ENCODE results near the gene IMP3. TPM values are rescaled to one million over a fixed set of nuclear protein-coding genes. Genes with fewer than 3 reads are reported as not detected.

The IMP3 gene
- total RNA-seq, 2 experiments from 2014 or later = 85.3 to 87.1 TPM

GRCh38 chr15:75677465-75678323 is 37.7 kb upstream of the IMP3 start:
- ATAC-seq (ENCODE audit: low read depth) (no peak), DNase-seq (no peak)
- H3K9me3 Mint-ChIP-seq = no peaks in the 10 kb centered on the region
- no peaks in the 10 kb centered on the region for H3K36me3 Mint-ChIP-seq
- no peak overlapping the region for H3K4me3 Mint-ChIP-seq
- no peaks in the 10 kb centered on the region for H3K4me1 Mint-ChIP-seq
- no peaks in the 10 kb centered on the region for H3K27me3 Mint-ChIP-seq
- H3K27ac Mint-ChIP-seq = no peak overlapping the region
- POLR2A ChIA-PET = no interaction called here

GRCh38 chr15:75676688-75677464 is 36.9 kb upstream of the IMP3 start:
- Mint-ChIP-seq H3K36me3 (no peaks in the 10 kb centered on the region), H3K27me3 (no peaks in the 10 kb centered on the region), H3K9me3 (no peaks in the 10 kb centered on the region), H3K27ac (no peak overlapping the region), H3K4me3 (no peak overlapping the region), H3K4me1 (no peaks in the 10 kb centered on the region)
- ATAC-seq (ENCODE audit: low read depth) (no peak), DNase-seq (no peak)
- POLR2A ChIA-PET = no interaction called here

- POLR2A ChIA-PET = interaction anchor here (1.1 kb wide), 1 partner anchor 42 kb away, joined by 4 read pairs; no protein-coding TSS in a partner anchor
- no peaks in the 10 kb centered on the region for H3K9me3 Mint-ChIP-seq
- no peak overlapping the region for H3K27ac Mint-ChIP-seq
- no peak overlapping the region for H3K4me3 Mint-ChIP-seq
- no peak for DNase-seq
- H3K27me3 Mint-ChIP-seq = no peaks in the 10 kb centered on the region
- H3K36me3 Mint-ChIP-seq = no peaks in the 10 kb centered on the region
- no peaks in the 10 kb centered on the region for H3K4me1 Mint-ChIP-seq
- ATAC-seq (ENCODE audit: low read depth) = no peak
Observed at GRCh38 chr15:75675579-75676404, 35.8 kb upstream of the IMP3 start.

GRCh38 chr15:75674366-75674765 is 34.3 kb upstream of the IMP3 start:
- POLR2A ChIA-PET = interaction anchor here (0.6 kb wide), 1 partner anchor 29 kb away, joined by 3 read pairs; no protein-coding TSS in a partner anchor
- no peaks in the 10 kb centered on the region for H3K27me3 Mint-ChIP-seq
- H3K9me3 Mint-ChIP-seq = no peaks in the 10 kb centered on the region
- H3K36me3 Mint-ChIP-seq = no peaks in the 10 kb centered on the region
- DNase-seq = no peak
- H3K4me3 Mint-ChIP-seq = no peak overlapping the region
- ATAC-seq (ENCODE audit: low read depth) = no peak
- H3K4me1 Mint-ChIP-seq = no peaks in the 10 kb centered on the region
- no peak overlapping the region for H3K27ac Mint-ChIP-seq

GRCh38 chr15:75673426-75674235 is 33.6 kb upstream of the IMP3 start:
- Mint-ChIP-seq H3K4me1 (no peaks in the 10 kb centered on the region), H3K36me3 (no peaks in the 10 kb centered on the region), H3K27ac (no peak overlapping the region), H3K27me3 (no peaks in the 10 kb centered on the region), H3K9me3 (no peaks in the 10 kb centered on the region), H3K4me3 (no peak overlapping the region)
- no peak for DNase-seq
- POLR2A ChIA-PET = no interaction called here
- ATAC-seq (ENCODE audit: low read depth) = no peak

GRCh38 chr15:75672646-75673425 is 32.8 kb upstream of the IMP3 start:
- Mint-ChIP-seq H3K4me1 (no peaks in the 10 kb centered on the region), H3K36me3 (no peaks in the 10 kb centered on the region), H3K27ac (no peak overlapping the region), H3K4me3 (no peak overlapping the region), H3K9me3 (no peaks in the 10 kb centered on the region), H3K27me3 (no peaks in the 10 kb centered on the region)
- DNase-seq (no peak), ATAC-seq (ENCODE audit: low read depth) (no peak)
- POLR2A ChIA-PET = no interaction called here

GRCh38 chr15:75671730-75672602 is 31.9 kb upstream of the IMP3 start:
- H3K27ac Mint-ChIP-seq = no peak overlapping the region
- no peaks in the 10 kb centered on the region for H3K9me3 Mint-ChIP-seq
- H3K4me3 Mint-ChIP-seq = no peak overlapping the region
- H3K36me3 Mint-ChIP-seq = no peaks in the 10 kb centered on the region
- ATAC-seq (ENCODE audit: low read depth) = no peak
- DNase-seq = no peak
- H3K27me3 Mint-ChIP-seq = no peaks in the 10 kb centered on the region
- POLR2A ChIA-PET = no interaction called here
- H3K4me1 Mint-ChIP-seq = no peaks in the 10 kb centered on the region

GRCh38 chr15:75669879-75670212 is 29.8 kb upstream of the IMP3 start:
- Mint-ChIP-seq H3K4me3 (no peak overlapping the region), H3K27me3 (no peaks in the 10 kb centered on the region), H3K36me3 (no peaks in the 10 kb centered on the region), H3K9me3 (no peaks in the 10 kb centered on the region), H3K27ac (no peak overlapping the region), H3K4me1 (peaks cover 4% of the 10 kb centered on the region)
- ATAC-seq (ENCODE audit: low read depth) = no peak
- DNase-seq = no peak
- POLR2A ChIA-PET = no interaction called here

- ATAC-seq (ENCODE audit: low read depth) (no peak), DNase-seq (no peak)
- Mint-ChIP-seq H3K27me3 (no peaks in the 10 kb centered on the region), H3K36me3 (no peaks in the 10 kb centered on the region), H3K27ac (no peak overlapping the region), H3K9me3 (no peaks in the 10 kb centered on the region), H3K4me1 (peaks cover 4% of the 10 kb centered on the region), H3K4me3 (no peak overlapping the region)
- POLR2A ChIA-PET = no interaction called here
Observed at GRCh38 chr15:75669191-75669878, 29.3 kb upstream of the IMP3 start.

- ATAC-seq (ENCODE audit: low read depth) (no peak), DNase-seq (no peak)
- H3K4me1 Mint-ChIP-seq = peaks cover 4% of the 10 kb centered on the region
- H3K4me3 Mint-ChIP-seq = no peak overlapping the region
- H3K9me3 Mint-ChIP-seq = no peaks in the 10 kb centered on the region
- POLR2A ChIA-PET = interaction anchor here (0.6 kb wide), 1 partner anchor 316 kb away, joined by 3 read pairs; no protein-coding TSS in a partner anchor
- no peaks in the 10 kb centered on the region for H3K36me3 Mint-ChIP-seq
- H3K27me3 Mint-ChIP-seq = no peaks in the 10 kb centered on the region
- no peak overlapping the region for H3K27ac Mint-ChIP-seq
Observed at GRCh38 chr15:75666823-75667501, 26.9 kb upstream of the IMP3 start.

- H3K27ac Mint-ChIP-seq = no peak overlapping the region
- no peak overlapping the region for H3K4me3 Mint-ChIP-seq
- H3K4me1 Mint-ChIP-seq = peaks cover 4% of the 10 kb centered on the region
- no peaks in the 10 kb centered on the region for H3K9me3 Mint-ChIP-seq
- DNase-seq (no peak), ATAC-seq (ENCODE audit: low read depth) (no peak)
- H3K36me3 Mint-ChIP-seq = no peaks in the 10 kb centered on the region
- H3K27me3 Mint-ChIP-seq = no peaks in the 10 kb centered on the region
- POLR2A ChIA-PET = no interaction called here
Observed at GRCh38 chr15:75663931-75664421, 24.0 kb upstream of the IMP3 start.
